CD4-positive, alpha-beta T cell (primary cell): ENCODE data around the gene MBD3L3. TPM values are rescaled to one million over a fixed set of nuclear protein-coding genes. Genes with fewer than 3 reads are reported as not detected.
"Not testable (repeated sequence)": the region's sequence is repeated elsewhere in the genome, so short reads cannot be mapped to it uniquely, and the experiment has no call there.

Experiments used
- ATAC-seq: fragments of 200-7000 bp; cut with Tn5 transposase; one replicate; pipeline ENCODE4 v1.10.0; 2022; ENCODE audit warnings: mild to moderate bottlenecking; ENCODE audit not compliant: poor library complexity
- CTCF ChIA-PET: fragments of 350-600 bp; sonication (Branson Sonifier 250); formaldehyde crosslinking; loops from one replicate; lab custom pipeline; 2021; ENCODE audit warnings: antibody characterized with exemption, inconsistent platforms; lab: Charles Lee
- POLR2A ChIA-PET: fragments of 350-600 bp; sonication (Branson Sonifier 250); formaldehyde crosslinking; loops from one replicate; lab custom pipeline; 2021; ENCODE audit warnings: antibody characterized with exemption, inconsistent platforms; lab: Charles Lee
- DNase-seq, 14 experiments: peaks; one replicate each; pipeline ENCODE4 v3.0.0-alpha.2; 2013 to 2020; ENCODE audit warnings: mixed read lengths in 2 of 14
- H3K27ac ChIP-seq, 2 donors: one replicate each; pipeline versions ENCODE4 v1.5.1 to v1.7.0; 2013; ENCODE audit warnings: low read length in 2 of 2, low read depth in 1 of 2, mild to moderate bottlenecking in 1 of 2
- H3K27me3 ChIP-seq, 2 experiments: 1 replicate in 1 of 2; 2 replicates in 1 of 2; pipeline versions ENCODE4 v1.6.1 to v1.7.0; 2013; ENCODE audit warnings: low read length in 2 of 2, control low read depth in 1 of 2, mild to moderate bottlenecking in 1 of 2, moderate library complexity in 1 of 2; ENCODE audit not compliant: insufficient read depth in 2 of 2, control insufficient read depth in 1 of 2
- H3K36me3 ChIP-seq: one replicate; pipeline ENCODE4 v1.6.1; 2013; ENCODE audit warnings: low read length, control low read depth; ENCODE audit not compliant: insufficient read depth
- H3K4me1 ChIP-seq: one replicate; pipeline ENCODE4 v1.6.1; 2013; ENCODE audit warnings: low read length, control low read depth; ENCODE audit not compliant: insufficient read depth
- H3K4me3 ChIP-seq: one replicate; pipeline ENCODE4 v1.5.1; 2013; ENCODE audit warnings: mild to moderate bottlenecking, low read length, moderate library complexity
- H3K9me3 ChIP-seq, 2 experiments: 1 replicate in 1 of 2; 2 replicates in 1 of 2; pipeline versions ENCODE4 v1.6.1 to v1.7.0; 2013; ENCODE audit warnings: low read length in 2 of 2, mild to moderate bottlenecking in 2 of 2, control low read depth in 1 of 2, moderate library complexity in 1 of 2; ENCODE audit not compliant: control insufficient read depth in 1 of 2, insufficient read depth in 1 of 2
- H3K27ac Mint-ChIP-seq: one replicate; pipeline ENCODE4 v1.8.0; 2020; ENCODE audit warnings: mixed read lengths
- H3K27me3 Mint-ChIP-seq: one replicate; pipeline ENCODE4 v1.8.0; 2021; ENCODE audit warnings: mixed read lengths
- H3K36me3 Mint-ChIP-seq: one replicate; pipeline ENCODE4 v1.8.0; 2021; ENCODE audit warnings: low read depth, mixed read lengths
- H3K4me1 Mint-ChIP-seq: one replicate; pipeline ENCODE4 v1.8.0; 2021; ENCODE audit warnings: low read depth, mixed read lengths
- H3K4me3 Mint-ChIP-seq: one replicate; pipeline ENCODE4 v1.8.0; 2020; ENCODE audit warnings: mild to moderate bottlenecking, mixed read lengths
- H3K9me3 Mint-ChIP-seq: one replicate; pipeline ENCODE4 v1.8.0; 2020; ENCODE audit warnings: mixed read lengths
- intact Hi-C, 2 experiments: fragments of 100-400 bp; cut with DNase I in 1 of 2; cut with micrococcal nuclease in 1 of 2; formaldehyde crosslinking; loops; one replicate each; pipeline versions ENCODE4 v1.15.1 to v1.9.0; 2023 to 2025; cut with DNase I, micrococcal nuclease
- total RNA-seq, 174 experiments: library from RNA in 2 of 174; stranded (reverse) in 2 of 174; gene quantifications; one replicate each; pipeline ENCODE4 v1.2.3 and lab custom pipeline; 2021 to 2026
- TF ChIP-seq, protein P1 (sequence below): fragments of 200-600 bp; IDR thresholded peaks from one replicate; pipeline ENCODE4 v1.8.0; 2022; ENCODE audit warnings: antibody characterized with exemption, mild to moderate bottlenecking

The MBD3L3 gene
- total RNA-seq, 2 experiments from 2014 or later = not detected

DNA sequence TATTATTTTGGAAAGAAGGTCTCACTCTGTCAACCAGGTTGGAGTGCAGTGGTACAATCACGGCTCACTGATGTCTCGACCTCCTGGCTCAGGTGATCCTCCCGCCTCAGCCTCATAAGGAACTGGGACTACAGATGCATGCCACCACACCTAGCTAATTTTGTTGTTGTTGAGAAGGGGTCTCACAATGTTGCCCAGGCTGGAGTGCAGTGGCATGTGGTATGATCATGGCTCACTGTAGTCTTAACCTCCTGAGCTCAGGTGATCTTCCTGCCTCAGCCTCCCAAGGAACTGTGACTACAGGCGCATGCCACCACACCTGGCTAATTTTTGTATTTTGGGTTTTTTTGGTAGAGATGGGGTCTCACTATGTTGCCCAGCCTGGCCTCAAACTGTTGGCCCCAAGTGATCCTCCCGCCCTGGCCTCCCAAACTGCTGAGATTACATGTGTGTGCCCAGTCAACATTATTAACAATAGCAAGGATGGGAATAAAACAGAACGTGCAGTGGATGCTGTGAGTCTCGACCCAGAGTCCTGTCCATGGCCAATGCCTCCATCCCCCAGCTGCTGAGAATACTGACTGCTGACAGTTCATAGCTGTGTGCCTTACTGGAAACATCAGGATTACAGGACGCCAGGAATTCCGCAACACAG lies 5.4 kb upstream of the MBD3L3 start:
- ATAC-seq = no peak
- intact Hi-C loops = no loop called here

GRCh38 chr19:7063339-7063738 lies 4.9 kb upstream of the MBD3L3 start:
- ChIA-PET POLR2A (interaction anchor here (1.2 to 1.5 kb wide), 3 partner anchors 36 to 285 kb away, joined by 3 to 5 read pairs (median 4); partner anchors contain the start of gene ARHGEF18), CTCF (interaction anchor here (0.6 kb wide), 1 partner anchor 33 kb away, joined by 3 read pairs; no protein-coding TSS in a partner anchor)
- no peaks in the 10 kb centered on the region for H3K9me3 ChIP-seq
- no peak overlapping the region for H3K4me3 ChIP-seq
- H3K4me3 Mint-ChIP-seq = no peak overlapping the region
- H3K27ac ChIP-seq = no peak overlapping the region
- ATAC-seq (no peak), DNase-seq (peak in 1 of 14 experiments; percentile 2)
- intact Hi-C loops = no loop called here
- peaks cover 3% of the 10 kb centered on the region for H3K4me1 ChIP-seq
- H3K27me3 ChIP-seq = no peaks in the 10 kb centered on the region
- H3K4me1 Mint-ChIP-seq = no peaks in the 10 kb centered on the region
- H3K9me3 Mint-ChIP-seq = no peaks in the 10 kb centered on the region
- H3K36me3 ChIP-seq = no peaks in the 10 kb centered on the region
- no peak overlapping the region for H3K27ac Mint-ChIP-seq
- H3K27me3 Mint-ChIP-seq = no peaks in the 10 kb centered on the region
- H3K36me3 Mint-ChIP-seq = no peaks in the 10 kb centered on the region
- TF ChIP-seq, protein P1, sequence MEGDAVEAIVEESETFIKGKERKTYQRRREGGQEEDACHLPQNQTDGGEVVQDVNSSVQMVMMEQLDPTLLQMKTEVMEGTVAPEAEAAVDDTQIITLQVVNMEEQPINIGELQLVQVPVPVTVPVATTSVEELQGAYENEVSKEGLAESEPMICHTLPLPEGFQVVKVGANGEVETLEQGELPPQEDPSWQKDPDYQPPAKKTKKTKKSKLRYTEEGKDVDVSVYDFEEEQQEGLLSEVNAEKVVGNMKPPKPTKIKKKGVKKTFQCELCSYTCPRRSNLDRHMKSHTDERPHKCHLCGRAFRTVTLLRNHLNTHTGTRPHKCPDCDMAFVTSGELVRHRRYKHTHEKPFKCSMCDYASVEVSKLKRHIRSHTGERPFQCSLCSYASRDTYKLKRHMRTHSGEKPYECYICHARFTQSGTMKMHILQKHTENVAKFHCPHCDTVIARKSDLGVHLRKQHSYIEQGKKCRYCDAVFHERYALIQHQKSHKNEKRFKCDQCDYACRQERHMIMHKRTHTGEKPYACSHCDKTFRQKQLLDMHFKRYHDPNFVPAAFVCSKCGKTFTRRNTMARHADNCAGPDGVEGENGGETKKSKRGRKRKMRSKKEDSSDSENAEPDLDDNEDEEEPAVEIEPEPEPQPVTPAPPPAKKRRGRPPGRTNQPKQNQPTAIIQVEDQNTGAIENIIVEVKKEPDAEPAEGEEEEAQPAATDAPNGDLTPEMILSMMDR = no peak

More for the DNA sequence above, 5.4 kb upstream of the MBD3L3 start:
- Mint-ChIP-seq H3K27ac (no peak overlapping the region), H3K9me3 (no peaks in the 10 kb centered on the region), H3K4me1 (peaks cover 2% of the 10 kb centered on the region), H3K27me3 (no peaks in the 10 kb centered on the region), H3K36me3 (no peaks in the 10 kb centered on the region), H3K4me3 (no peak overlapping the region)
- Histone ChIP-seq H3K27me3 (no peaks in the 10 kb centered on the region), H3K36me3 (no peaks in the 10 kb centered on the region), H3K4me1 (peaks cover 8% of the 10 kb centered on the region), H3K27ac (no peak overlapping the region), H3K4me3 (no peak overlapping the region), H3K9me3 (no peaks in the 10 kb centered on the region)
- POLR2A ChIA-PET = interaction anchor here (1.2 to 1.5 kb wide), 3 partner anchors 35 to 285 kb away, joined by 3 to 5 read pairs (median 4); partner anchors contain the start of gene ARHGEF18
- no peak for DNase-seq
- TF ChIP-seq, protein P1 = no peak
- CTCF ChIA-PET = no interaction called here

- DNase-seq = peak in 1 of 14 experiments; percentile 43
- H3K27me3 ChIP-seq, POLR2A ChIA-PET, H3K36me3 ChIP-seq, H3K27ac ChIP-seq, H3K4me1 Mint-ChIP-seq, H3K9me3 Mint-ChIP-seq, intact Hi-C loops, H3K27me3 Mint-ChIP-seq, H3K4me1 ChIP-seq, CTCF ChIA-PET, H3K4me3 Mint-ChIP-seq, H3K4me3 ChIP-seq, H3K27ac Mint-ChIP-seq, H3K9me3 ChIP-seq, H3K36me3 Mint-ChIP-seq: not testable (repeated sequence)
- peak; percentile 48 for ATAC-seq
Observed at GRCh38 chr19:7059977-7060376, 1.5 kb upstream of the MBD3L3 start.

DNA sequence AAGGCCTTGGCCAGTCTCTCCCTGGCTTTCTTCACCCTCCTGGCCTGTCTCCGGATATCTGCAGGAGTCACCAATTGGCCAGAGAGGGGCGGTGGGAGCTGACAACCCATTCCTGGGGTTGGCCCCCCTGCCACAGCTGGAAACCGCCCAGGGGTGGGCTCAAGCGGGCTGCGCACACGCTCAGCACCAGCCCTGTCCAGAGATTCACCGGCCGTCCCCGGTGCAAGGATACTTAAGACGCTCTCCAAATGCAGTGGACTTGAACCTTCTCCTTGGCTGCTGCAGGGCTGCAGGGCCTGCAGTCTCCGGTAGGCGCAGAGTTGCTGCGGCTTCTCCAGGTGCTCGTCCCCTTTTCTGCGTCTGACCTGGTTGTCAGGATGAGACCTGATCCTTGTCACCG lies 2.1 kb downstream of the MBD3L3 start:
- POLR2A ChIA-PET, H3K4me1 ChIP-seq, intact Hi-C loops, CTCF ChIA-PET, H3K27me3 Mint-ChIP-seq, H3K4me3 Mint-ChIP-seq, H3K27me3 ChIP-seq, H3K36me3 ChIP-seq, H3K4me3 ChIP-seq, H3K4me1 Mint-ChIP-seq, H3K9me3 Mint-ChIP-seq, ATAC-seq, DNase-seq, H3K27ac ChIP-seq, H3K9me3 ChIP-seq, H3K27ac Mint-ChIP-seq, H3K36me3 Mint-ChIP-seq: not testable (repeated sequence)

GRCh38 chr19:7055679-7056078 lies 2.8 kb downstream of the MBD3L3 start:
- H3K4me1 ChIP-seq, H3K27ac Mint-ChIP-seq, H3K36me3 Mint-ChIP-seq, H3K27me3 Mint-ChIP-seq, intact Hi-C loops, H3K9me3 Mint-ChIP-seq, POLR2A ChIA-PET, H3K27ac ChIP-seq, H3K4me3 Mint-ChIP-seq, H3K4me1 Mint-ChIP-seq, DNase-seq, CTCF ChIA-PET, ATAC-seq, H3K27me3 ChIP-seq, H3K4me3 ChIP-seq, H3K36me3 ChIP-seq, H3K9me3 ChIP-seq: not testable (repeated sequence)
